Measurements from ENCODE around the gene CHST11.

CHST11 gene

GRCh38 chr12:104691721-104692556 is 235.2 kb downstream of the CHST11 start:
- H3K27me3 ChIP-seq, result no peaks in the 10 kb centered on the region
- peaks cover 84 to 99% (median 97%) of the 10 kb centered on the region in 10 experiments for H3K4me1 ChIP-seq
- peak overlapping the region in 9 of 11 experiments; percentile 10 to 96 (median 91); a peak in 14 of 22 replicates for H3K27ac ChIP-seq
- peaks cover 0 to 17% (median 12%) of the 10 kb centered on the region in 11 experiments; a peak in 18 of 22 replicates for H3K9me3 ChIP-seq (replicated peaks in 1 of 11)
- H3K36me3 ChIP-seq, result peaks cover 0 to 37% (median 19%) of the 10 kb centered on the region in 11 experiments; a peak in 18 of 22 replicates
- peak overlapping the region in 8 of 11 experiments; percentile 23 to 95 (median 86); a peak in 14 of 22 replicates for H3K4me2 ChIP-seq
- peaks cover 0 to 33% (median 0%) of the 10 kb centered on the region in 11 experiments; a peak in 7 of 22 replicates for H4K20me1 ChIP-seq
- H3K9ac ChIP-seq, result peak overlapping the region in 4 of 11 experiments; percentile 13 to 30 (median 24); a peak in 5 of 22 replicates
- H3K4me3 ChIP-seq, result no peak overlapping the region; a peak in 1 of 20 replicates
- TF ChIP-seq Cebpa-rat (IDR thresholded peaks at IDR 0.05), result no peak

- Histone ChIP-seq H3K9me3 (replicated peaks in 1 of 11) (peaks cover 0 to 17% (median 12%) of the 10 kb centered on the region in 11 experiments; a peak in 18 of 22 replicates), H4K20me1 (peaks cover 0 to 40% (median under 1%) of the 10 kb centered on the region in 11 experiments; a peak in 8 of 22 replicates), H3K9ac (no peak overlapping the region), H3K4me3 (no peak overlapping the region; a peak in 1 of 20 replicates), H3K27ac (peak overlapping the region in 9 of 11 experiments; percentile 80 to 96 (median 91); a peak in 17 of 22 replicates), H3K4me2 (peak overlapping the region in 8 of 11 experiments; percentile 64 to 95 (median 90); a peak in 11 of 22 replicates), H3K36me3 (peaks cover 0 to 37% (median 24%) of the 10 kb centered on the region in 11 experiments; a peak in 18 of 22 replicates), H3K27me3 (no peaks in the 10 kb centered on the region), H3K4me1 (peaks cover 77 to 99% (median 95%) of the 10 kb centered on the region in 10 experiments)
- TF ChIP-seq Cebpa-rat (IDR thresholded peaks at IDR 0.05), result no peak
Observed at GRCh38 chr12:104692557-104693218, 235.9 kb downstream of the CHST11 start.

GRCh38 chr12:104693493-104693892 is 236.7 kb downstream of the CHST11 start:
- H3K4me2 ChIP-seq, result peak overlapping the region; percentile 16 to 91 (median 87); a peak in 20 of 22 replicates
- H3K36me3 ChIP-seq, result peaks cover 0 to 41% (median 25%) of the 10 kb centered on the region in 11 experiments; a peak in 18 of 22 replicates
- no peak overlapping the region for H3K4me3 ChIP-seq
- peaks cover 0 to 17% (median 12%) of the 10 kb centered on the region in 11 experiments; a peak in 18 of 22 replicates for H3K9me3 ChIP-seq (replicated peaks in 1 of 11)
- H3K27ac ChIP-seq, result peak overlapping the region in 9 of 11 experiments; percentile 79 to 86 (median 82); a peak in 17 of 22 replicates
- H3K27me3 ChIP-seq, result no peaks in the 10 kb centered on the region
- peaks cover 69 to 99% (median 95%) of the 10 kb centered on the region in 10 experiments for H3K4me1 ChIP-seq
- peak overlapping the region in 1 of 11 experiments; percentile 69; a peak in 3 of 22 replicates for H3K9ac ChIP-seq
- H4K20me1 ChIP-seq, result peaks cover 0 to 44% (median 4%) of the 10 kb centered on the region in 11 experiments; a peak in 9 of 22 replicates
- no peak for TF ChIP-seq Cebpa-rat (IDR thresholded peaks at IDR 0.05)

- no peak overlapping the region for H3K4me3 ChIP-seq
- H3K9me3 ChIP-seq (replicated peaks in 1 of 11), result peaks cover 0 to 17% (median 12%) of the 10 kb centered on the region in 11 experiments; a peak in 18 of 22 replicates
- peak overlapping the region in 10 of 11 experiments; percentile 54 to 86 (median 82); a peak in 19 of 22 replicates for H3K27ac ChIP-seq
- peak overlapping the region in 9 of 11 experiments; percentile 62 to 75 (median 70); a peak in 16 of 22 replicates for H3K9ac ChIP-seq
- no peaks in the 10 kb centered on the region for H3K27me3 ChIP-seq
- H3K4me2 ChIP-seq, result peak overlapping the region; percentile 77 to 91 (median 87)
- TF ChIP-seq Cebpa-rat (IDR thresholded peaks at IDR 0.05), result no peak
- peaks cover 0 to 41% (median 25%) of the 10 kb centered on the region in 11 experiments; a peak in 18 of 22 replicates for H3K36me3 ChIP-seq
- peaks cover 65 to 99% (median 95%) of the 10 kb centered on the region in 10 experiments for H3K4me1 ChIP-seq
- peaks cover 0 to 50% (median 7%) of the 10 kb centered on the region in 11 experiments; a peak in 9 of 22 replicates for H4K20me1 ChIP-seq
Observed at GRCh38 chr12:104694161-104694560, 237.4 kb downstream of the CHST11 start.

GRCh38 chr12:104694711-104695110 is 238.0 kb downstream of the CHST11 start:
- peak overlapping the region in 10 of 11 experiments; percentile 54 to 86 (median 82); a peak in 21 of 22 replicates for H3K27ac ChIP-seq

GRCh38 chr12:104695453-104696148 is 238.9 kb downstream of the CHST11 start:
- H3K27me3 ChIP-seq, result no peaks in the 10 kb centered on the region
- TF ChIP-seq Cebpa-rat (IDR thresholded peaks at IDR 0.05), result peak in 1 of 11 experiments; percentile 9; a peak in 1 of 22 replicates
- peaks cover 63 to 97% (median 88%) of the 10 kb centered on the region in 10 experiments for H3K4me1 ChIP-seq
- peak overlapping the region in 7 of 10 experiments; percentile 11 to 54 (median 32); a peak in 8 of 20 replicates for H3K4me3 ChIP-seq
- H3K27ac ChIP-seq, result peak overlapping the region; percentile 7 to 86 (median 82); a peak in 21 of 22 replicates
- H3K4me2 ChIP-seq, result peak overlapping the region; percentile 77 to 91 (median 87)
- H3K36me3 ChIP-seq, result peaks cover 0 to 40% (median 25%) of the 10 kb centered on the region in 11 experiments; a peak in 18 of 22 replicates
- H3K9me3 ChIP-seq (replicated peaks in 1 of 11), result peaks cover 0 to 17% (median 12%) of the 10 kb centered on the region in 11 experiments; a peak in 18 of 22 replicates
- H4K20me1 ChIP-seq, result peaks cover 0 to 63% (median 21%) of the 10 kb centered on the region in 11 experiments; a peak in 12 of 22 replicates
- H3K9ac ChIP-seq, result peak overlapping the region in 10 of 11 experiments; percentile 55 to 75 (median 70); a peak in 20 of 22 replicates

More at GRCh38 chr12:104694711-104695110, 238.0 kb downstream of the CHST11 start:
- peak overlapping the region; percentile 77 to 91 (median 87) for H3K4me2 ChIP-seq
- no peaks in the 10 kb centered on the region for H3K27me3 ChIP-seq
- no peak overlapping the region for H3K4me3 ChIP-seq
- H3K36me3 ChIP-seq, result peaks cover 0 to 41% (median 25%) of the 10 kb centered on the region in 11 experiments; a peak in 18 of 22 replicates
- H4K20me1 ChIP-seq, result peaks cover 0 to 55% (median 13%) of the 10 kb centered on the region in 11 experiments; a peak in 11 of 22 replicates
- peak overlapping the region in 9 of 11 experiments; percentile 62 to 75 (median 70); a peak in 17 of 22 replicates for H3K9ac ChIP-seq
- peaks cover 0 to 17% (median 12%) of the 10 kb centered on the region in 11 experiments; a peak in 18 of 22 replicates for H3K9me3 ChIP-seq (replicated peaks in 1 of 11)
- H3K4me1 ChIP-seq, result peaks cover 65 to 99% (median 95%) of the 10 kb centered on the region in 10 experiments
- no peak for TF ChIP-seq Cebpa-rat (IDR thresholded peaks at IDR 0.05)

- H3K9me3 ChIP-seq (replicated peaks in 1 of 11), result peaks cover 0 to 10% (median 4%) of the 10 kb centered on the region in 11 experiments; a peak in 18 of 22 replicates
- H3K9ac ChIP-seq, result no peak overlapping the region
- no peak overlapping the region for H3K4me3 ChIP-seq
- H3K36me3 ChIP-seq, result peaks cover 0 to 40% (median 19%) of the 10 kb centered on the region in 11 experiments; a peak in 19 of 22 replicates
- H3K4me1 ChIP-seq, result peaks cover 51 to 92% (median 75%) of the 10 kb centered on the region in 10 experiments
- H3K4me2 ChIP-seq, result peak overlapping the region in 4 of 11 experiments; percentile 2 to 91 (median 54); a peak in 6 of 22 replicates
- no peak for TF ChIP-seq Cebpa-rat (IDR thresholded peaks at IDR 0.05)
- H4K20me1 ChIP-seq, result peaks cover 11 to 79% (median 35%) of the 10 kb centered on the region in 11 experiments; a peak in 15 of 22 replicates
- H3K27ac ChIP-seq, result peak overlapping the region in 3 of 11 experiments; percentile 6 to 80 (median 10); a peak in 6 of 22 replicates
- no peaks in the 10 kb centered on the region for H3K27me3 ChIP-seq
Observed at GRCh38 chr12:104697186-104697585, 240.4 kb downstream of the CHST11 start.
